ENCODE data around the gene ADAMTSL1. TPM values are rescaled to one million over a fixed set of nuclear protein-coding genes. Genes with fewer than 3 reads are reported as not detected.

Gene ADAMTSL1
- total and polyA plus RNA-seq, 2 of the 8 experiments (the other 6 are each of a cell fraction or from before 2014, with no cell fraction given): 0.84 to 1.1 TPM

GRCh38 chr9:18666986-18667772 lies 193.2 kb downstream of the ADAMTSL1 start:
- no peak overlapping the region for H2BK5ac ChIP-seq (ENCODE audit: low read depth, low read length)
- no peak overlapping the region for H4K5ac ChIP-seq (ENCODE audit: insufficient read length, low read depth, low read length)
- CTCF ChIA-PET (ENCODE audit: partially characterized antibody): interaction anchor here (0.5 to 1.3 kb wide), 4 partner anchors 12 to 884 kb away, joined by 3 to 4 read pairs (median 3); no protein-coding TSS in a partner anchor
- H3K14ac ChIP-seq (ENCODE audit: insufficient read length): no peak overlapping the region
- H2AFZ ChIP-seq (ENCODE audit: low read length): no peak overlapping the region
- H2BK15ac ChIP-seq (ENCODE audit: low read length): no peak overlapping the region
- 90% methylated on average over 6 of the region's 6 CpGs; no CpG with 5 or more reads in 1 of the 2 experiments for WGBS, 2 experiments (ENCODE audit: extremely low coverage in 1 of 2, insufficient coverage in 1 of 2, insufficient read length in 1 of 2, insufficient replicate concordance in 2 of 2, low coverage in 1 of 2, low lambda C conversion rate in 2 of 2, missing lambda C conversion rate in 1 of 2)
- no peaks in the 10 kb centered on the region for H4K20me1 ChIP-seq (replicated peaks in 1 of 2; ENCODE audit: control insufficient read depth in 1 of 2, insufficient read depth in 2 of 2, low read length in 2 of 2)
- no peak overlapping the region for H3K27ac ChIP-seq (ENCODE audit: low read depth, low read length)
- H4K91ac ChIP-seq (replicated peaks; ENCODE audit: insufficient read length, low read length): no peak overlapping the region
- FAIRE-seq (no peak), DNase-seq (ENCODE audit: low read depth in 1 of 2, low spot score in 2 of 2) (no peak)
- no peak overlapping the region for H2BK12ac ChIP-seq (ENCODE audit: low read depth, low read length)
- H3K56ac ChIP-seq (replicated peaks; ENCODE audit: insufficient read length, low read depth, low read length): no peak overlapping the region
- H3K9me3 ChIP-seq (ENCODE audit: insufficient read depth in 2 of 2, low read depth in 1 of 2, low read length in 1 of 2): no peaks in the 10 kb centered on the region
- no peaks in the 10 kb centered on the region for H3K79me1 ChIP-seq (ENCODE audit: low read depth, low read length)
- no peaks in the 10 kb centered on the region for H3K27me3 ChIP-seq (replicated peaks in 1 of 4; ENCODE audit: control insufficient read depth in 3 of 4, extremely low read depth in 1 of 4, insufficient read depth in 3 of 4, low read length in 3 of 4)
- no peak overlapping the region for H2AK5ac ChIP-seq (ENCODE audit: low read depth, low read length)
- peaks cover 0 to 5% (median 0%) of the 10 kb centered on the region in 4 experiments; a peak in 1 of 7 replicates for H3K4me1 ChIP-seq (replicated peaks in 1 of 4; ENCODE audit: control insufficient read depth in 3 of 4, insufficient read depth in 4 of 4, low read length in 3 of 4)
- H3K23me2 ChIP-seq (ENCODE audit: low read depth, low read length): no peaks in the 10 kb centered on the region
- no peak overlapping the region for H3K4me3 ChIP-seq (ENCODE audit: extremely low read depth in 1 of 4, insufficient read depth in 2 of 4, low read depth in 3 of 4, low read length in 4 of 4)
- H3K4ac ChIP-seq (replicated peaks; ENCODE audit: insufficient read length, low read depth, low read length): no peak overlapping the region
- no peak overlapping the region for H3K9ac ChIP-seq (replicated peaks in 1 of 4; ENCODE audit: extremely low read depth in 1 of 4, low read depth in 3 of 4, low read length in 3 of 4)
- H2BK120ac ChIP-seq (replicated peaks; ENCODE audit: low read depth, low read length): no peak overlapping the region
- no peak overlapping the region for H3K18ac ChIP-seq (ENCODE audit: extremely low read depth, low read length)
- no peak overlapping the region for H2BK20ac ChIP-seq (ENCODE audit: low read length)
- no peak overlapping the region for H3K4me2 ChIP-seq (ENCODE audit: insufficient read depth in 1 of 2, low read depth in 2 of 2, low read length in 2 of 2)
- no peaks in the 10 kb centered on the region for H3K36me3 ChIP-seq (ENCODE audit: control insufficient read depth in 2 of 4, insufficient read depth in 4 of 4, low read length in 3 of 4)
- no peaks in the 10 kb centered on the region for H3K79me2 ChIP-seq (ENCODE audit: control insufficient read depth in 1 of 2, insufficient read depth in 2 of 2, low read length in 2 of 2)
- no peak overlapping the region for H4K8ac ChIP-seq (ENCODE audit: extremely low read depth, insufficient read depth, low read length)
- POLR2A ChIA-PET (ENCODE audit: partially characterized antibody): interaction anchor here (0.6 kb wide), 1 partner anchor 27 kb away, joined by 3 read pairs; no protein-coding TSS in a partner anchor
- H3K23ac ChIP-seq (ENCODE audit: insufficient read length): no peak overlapping the region
- TF ChIP-seq BACH1 (IDR thresholded peaks at IDR 0.05; ENCODE audit: low read length): no peak
- no peak for TF ChIP-seq RFX5 (IDR thresholded peaks at IDR 0.05; ENCODE audit: borderline replicate concordance, low read depth, low read length)
- no peak for TF ChIP-seq E2F6 (IDR thresholded peaks at IDR 0.05)
- no peak for TF ChIP-seq CTCF (IDR thresholded peaks at IDR 0.05; ENCODE audit: control extremely low read depth in 1 of 3, insufficient read depth in 1 of 3, low read depth in 1 of 3, low read length in 3 of 3)
- TF ChIP-seq NRF1 (IDR thresholded peaks at IDR 0.05; ENCODE audit: low read depth, low read length): no peak
- no peak for TF ChIP-seq POLR2AphosphoS5 (IDR thresholded peaks at IDR 0.05; ENCODE audit: low read depth, low read length)
- TF ChIP-seq SP4 (IDR thresholded peaks at IDR 0.05; ENCODE audit: low read length): no peak
- no peak for TF ChIP-seq SAP30 (IDR thresholded peaks at IDR 0.05; ENCODE audit: insufficient read depth, insufficient replicate concordance, low read length)
- TF ChIP-seq FOSL1 (IDR thresholded peaks at IDR 0.05; ENCODE audit: insufficient read depth, low read depth, low read length): no peak

Measured in H1 (cell line).